HG03039 (cell line): ENCODE data around the gene PDK1.
"Not testable (repeated sequence)": the region's sequence is repeated elsewhere in the genome, so short reads cannot be mapped to it uniquely, and the experiment has no call there.

ENCODE experiments used
- ATAC-seq: cut with Tn5 transposase; IDR thresholded peaks from one replicate; pipeline ENCODE4 v1.9.1; 2021; ENCODE audit warnings: mild to moderate bottlenecking, moderate library complexity; ENCODE audit not compliant: unreplicated experiment

PDK1 gene

GRCh38 chr2:172592190-172592589 is 36.3 kb downstream of the PDK1 start:
- not testable (repeated sequence) for ATAC-seq

GRCh38 chr2:172596776-172597175 is 40.9 kb downstream of the PDK1 start:
- ATAC-seq = no peak

GRCh38 chr2:172597176-172597842 is 41.4 kb downstream of the PDK1 start:
- no peak for ATAC-seq

- no peak for ATAC-seq
Observed at GRCh38 chr2:172599947-172600346, 44.1 kb downstream of the PDK1 start.

- no peak for ATAC-seq
Observed at GRCh38 chr2:172600557-172601008, 44.7 kb downstream of the PDK1 start.

GRCh38 chr2:172606285-172606684 is 50.4 kb downstream of the PDK1 start:
- ATAC-seq = no peak

GRCh38 chr2:172607379-172607928 is 51.6 kb downstream of the PDK1 start:
- no peak for ATAC-seq

- no peak for ATAC-seq
Observed at GRCh38 chr2:172609488-172609887, 53.6 kb downstream of the PDK1 start.

- ATAC-seq = no peak
Observed at GRCh38 chr2:172612051-172612450, 56.2 kb downstream of the PDK1 start.

DNA sequence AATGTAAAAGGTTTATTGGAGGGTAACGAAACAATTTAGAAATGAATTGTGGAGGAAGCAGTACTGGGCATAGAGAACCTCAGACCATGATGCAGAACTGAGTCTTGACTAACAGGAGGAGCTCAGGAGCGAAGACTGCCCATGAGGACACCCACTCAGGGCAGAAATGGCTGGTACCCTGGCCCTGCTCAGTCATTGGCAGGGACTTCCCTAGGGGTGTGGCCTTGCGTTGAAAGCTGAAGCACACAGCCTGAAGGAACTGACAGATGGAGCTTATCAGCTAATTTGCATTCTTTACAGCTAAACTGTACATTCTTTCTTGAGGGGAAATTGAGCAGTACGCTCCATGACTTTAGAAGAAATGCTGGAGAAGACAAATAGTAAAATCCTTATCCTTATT is 57.1 kb downstream of the PDK1 start:
- ATAC-seq = no peak

DNA sequence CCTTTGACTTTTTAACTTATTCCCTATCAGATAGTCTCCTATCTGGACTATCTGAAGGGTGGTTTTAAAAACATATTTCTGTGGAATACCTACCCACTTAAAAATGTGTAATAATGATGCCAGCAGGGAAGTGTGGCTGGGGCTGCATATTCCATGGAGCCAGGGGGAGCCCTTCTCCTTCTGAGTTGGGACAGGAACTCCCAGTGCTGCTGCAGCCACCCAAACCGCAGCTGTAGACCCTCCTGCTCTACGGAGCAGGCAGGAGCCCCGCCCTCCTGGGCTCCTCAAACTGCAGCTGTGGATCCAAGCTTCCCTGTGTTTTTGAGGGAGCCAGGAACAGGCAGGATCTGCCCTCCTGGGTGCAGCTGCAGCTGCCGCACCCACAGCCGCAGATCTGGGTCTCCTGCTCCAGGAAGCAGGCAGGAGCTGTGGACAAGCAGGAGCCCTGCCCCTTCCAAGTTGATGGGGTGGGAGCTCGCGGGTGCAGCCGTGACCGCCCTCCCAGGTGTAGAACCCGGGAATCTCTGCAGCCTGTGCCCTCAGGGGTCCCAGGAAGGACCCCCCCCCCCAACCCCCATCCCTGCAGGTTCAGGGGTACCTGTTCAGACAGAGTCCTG is 57.8 kb downstream of the PDK1 start:
- no peak for ATAC-seq

DNA sequence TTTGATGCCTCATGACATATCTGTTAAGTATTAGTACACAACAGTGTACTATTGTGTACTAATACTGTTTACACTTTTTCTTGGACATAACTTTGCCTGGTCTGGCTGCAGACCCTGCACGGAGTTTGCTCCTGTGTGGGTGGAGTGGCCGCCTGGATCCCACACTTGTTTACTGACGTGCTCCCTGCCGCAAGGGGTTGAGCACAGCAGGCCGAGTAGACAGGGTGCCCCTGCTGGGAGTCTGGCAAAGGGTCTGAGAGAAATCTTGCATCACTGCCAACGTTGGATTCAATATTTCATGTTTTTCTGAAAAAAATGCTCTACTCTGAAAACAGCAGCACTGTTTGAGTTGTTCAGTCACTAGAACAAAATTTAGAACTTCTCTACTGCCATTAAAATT is 59.0 kb downstream of the PDK1 start:
- no peak for ATAC-seq

GRCh38 chr2:172615727-172616261 is 59.9 kb downstream of the PDK1 start:
- no peak for ATAC-seq

GRCh38 chr2:172617115-172617514 is 61.2 kb downstream of the PDK1 start:
- no peak for ATAC-seq

DNA sequence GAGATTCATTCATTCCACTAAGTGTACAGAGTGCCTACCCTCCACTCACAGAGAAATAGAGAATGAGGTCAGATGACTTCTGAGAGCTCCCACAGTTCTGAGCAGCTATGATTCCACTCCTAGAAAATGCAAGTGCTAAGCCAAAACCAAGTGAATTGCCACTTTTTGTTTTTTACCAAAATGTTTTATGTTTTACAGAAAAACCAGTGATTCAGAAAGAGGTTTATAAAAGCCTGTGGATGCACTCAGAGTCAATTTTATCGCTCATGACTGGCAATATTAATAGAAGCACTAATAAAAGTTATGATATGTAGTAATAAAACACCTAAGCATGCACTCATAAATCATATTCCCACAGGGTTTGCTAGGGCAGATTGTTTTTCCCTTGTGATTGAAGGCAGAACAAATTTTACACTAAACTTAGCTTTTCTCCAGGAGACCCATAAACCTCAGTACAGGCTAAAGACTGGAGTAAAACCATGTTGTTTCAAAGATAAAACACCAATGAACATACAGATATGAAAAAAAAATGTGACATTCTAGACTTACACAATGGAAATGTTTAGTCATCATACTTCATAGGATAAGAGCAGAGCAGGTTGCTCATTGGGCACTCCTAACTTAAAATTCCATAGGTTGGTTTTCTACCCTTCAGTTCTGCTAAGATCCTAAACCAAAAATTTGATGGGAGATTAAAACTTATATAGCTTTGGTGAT is 67.5 kb downstream of the PDK1 start:
- ATAC-seq = no peak

DNA sequence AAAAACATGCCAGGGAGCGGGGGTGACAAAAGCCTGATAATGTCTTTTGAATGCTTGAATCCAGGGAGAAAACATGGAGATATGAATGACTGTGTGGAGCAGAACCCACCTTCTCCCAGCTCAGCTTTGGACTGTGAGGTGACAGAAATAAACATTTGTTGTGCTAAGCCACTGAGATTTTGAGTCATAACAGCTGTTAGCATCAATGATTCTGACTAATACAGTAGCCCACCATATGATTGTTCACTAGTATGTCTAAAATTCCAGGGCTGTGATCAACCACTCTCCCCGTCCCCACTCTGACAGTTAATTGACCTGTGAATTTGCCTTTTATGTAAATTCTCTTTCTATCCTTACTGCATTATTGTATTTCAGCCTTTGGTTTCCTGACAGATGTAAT is 69.1 kb downstream of the PDK1 start:
- ATAC-seq = no peak

DNA sequence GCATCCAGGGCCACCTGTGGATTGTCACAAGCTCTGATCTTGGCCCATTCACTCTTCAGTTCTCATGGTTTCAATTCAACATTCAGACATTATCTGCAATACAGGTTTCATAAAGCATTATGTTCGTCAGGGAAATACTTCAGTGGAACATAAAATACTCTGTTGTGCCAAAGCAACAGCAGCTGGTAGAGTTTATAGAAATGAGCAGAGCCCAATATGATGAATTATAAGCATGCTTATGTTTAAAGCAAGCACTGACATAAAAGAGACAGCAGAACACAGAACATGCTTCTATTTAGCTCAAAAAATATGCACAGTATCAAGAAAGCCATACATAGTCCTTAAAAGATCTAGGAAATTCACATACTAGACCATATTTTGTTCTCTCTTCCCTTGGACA is 71.3 kb downstream of the PDK1 start:
- ATAC-seq = no peak

- no peak for ATAC-seq
Observed at GRCh38 chr2:172628085-172628484, 72.2 kb downstream of the PDK1 start.

GRCh38 chr2:172629586-172629985 is 73.7 kb downstream of the PDK1 start:
- ATAC-seq = no peak

GRCh38 chr2:172630181-172630580 is 74.3 kb downstream of the PDK1 start:
- ATAC-seq = no peak

- ATAC-seq = no peak
Observed at GRCh38 chr2:172634477-172634876, 78.6 kb downstream of the PDK1 start.

GRCh38 chr2:172635548-172635947 is 79.7 kb downstream of the PDK1 start:
- no peak for ATAC-seq
